Heart left ventricle (tissue), 16 donors: ENCODE data around the gene ACACA. TPM values are rescaled to one million over a fixed set of nuclear protein-coding genes. Genes with fewer than 3 reads are reported as not detected.
"Not testable (repeated sequence)": the region's sequence is repeated elsewhere in the genome, so short reads cannot be mapped to it uniquely, and the experiment has no call there.

Source experiments
- ATAC-seq, 4 donors: fragments of 200-7000 bp; cut with Tn5 transposase; one replicate each; pipeline ENCODE4 v1.9.1; 2020 to 2022; ENCODE audit warnings: moderate library complexity in 4 of 4, mild to moderate bottlenecking in 3 of 4, moderate number of reproducible peaks in 1 of 4
- DNase-seq, 5 donors: peaks; one replicate each; pipeline ENCODE4 v3.0.0-alpha.2; 2020
- H3K27ac ChIP-seq, 12 donors: fragments of 200-600 bp; sonication (generic) in 4 of 12; one replicate each; pipeline versions ENCODE4 v1.5.0 to v1.8.0; 2016 to 2022; ENCODE audit warnings: mild to moderate bottlenecking in 2 of 12
- H3K27me3 ChIP-seq, 9 donors: fragments of 200-600 bp; sonication (generic) in 2 of 9; one replicate each; pipeline versions ENCODE4 v1.5.1 to v1.8.0; 2016 to 2022; ENCODE audit warnings: mild to moderate bottlenecking in 3 of 9
- H3K36me3 ChIP-seq, 9 donors: fragments of 200-600 bp; sonication (generic) in 2 of 9; one replicate each; pipeline versions ENCODE4 v1.5.0 to v1.8.0; 2018 to 2022; ENCODE audit warnings: mild to moderate bottlenecking in 2 of 9
- H3K4me1 ChIP-seq, 12 donors: fragments of 200-600 bp; sonication (generic) in 4 of 12; one replicate each; pipeline versions ENCODE4 v1.5.0 to v1.8.0; 2016 to 2022; ENCODE audit warnings: mild to moderate bottlenecking in 3 of 12
- H3K4me3 ChIP-seq, 12 donors: fragments of 200-600 bp; sonication (generic) in 4 of 12; one replicate each; pipeline versions ENCODE4 v1.5.0 to v1.8.0; 2017 to 2022; ENCODE audit warnings: mild to moderate bottlenecking in 9 of 12, moderate library complexity in 4 of 12
- H3K9me3 ChIP-seq, 12 donors: fragments of 200-600 bp; sonication (generic) in 4 of 12; one replicate each; pipeline versions ENCODE4 v1.5.0 to v1.8.0; 2016 to 2022; ENCODE audit warnings: mild to moderate bottlenecking in 1 of 12
- CTCF ChIP-seq, 12 donors: fragments of 200-600 bp; sonication (generic) in 4 of 12; IDR thresholded peaks; one replicate each; pipeline versions ENCODE4 v1.5.0 to v1.8.0; 2018 to 2022; ENCODE audit warnings: antibody characterized with exemption in 12 of 12, mild to moderate bottlenecking in 5 of 12
- POLR2A ChIP-seq, 2 donors: fragments of 450-650 bp; IDR thresholded peaks; one replicate each; pipeline ENCODE4 v1.6.1; 2017; ENCODE audit warnings: antibody characterized with exemption in 2 of 2, mild to moderate bottlenecking in 2 of 2, moderate library complexity in 2 of 2
- WGBS, 4 donors: extraction: QIAGEN DNeasy Blood & Tissue Kit in 2 of 4; methylation state at CpG; one replicate each; pipeline versions ENCODE4 v1.1.5 to v1.1.7; 2013 to 2018; 5-methylcytosine and 5-hydroxymethylcytosine counted together
- intact Hi-C, 10 donors: fragments of 100-400 bp; cut with DNase I; formaldehyde crosslinking; loops; one replicate each; pipeline versions ENCODE4 v1.11.1 to v1.14.2; 2022
- polyA plus RNA-seq, 2 donors: library from polyadenylated mRNA; stranded (reverse); fragments of 200-250 nt; gene quantifications; one replicate each; pipeline ENCODE4 v1.2.3, GENCODE V29; 2013
- total RNA-seq, 9 donors: library from RNA; depleted of rRNA in 2 of 9; stranded (reverse); fragments of >200 nt in 2 of 9; fragmentation: NEBNext Ultra II Directional in 3 of 9; extraction: Animal tissue kit (Norgen Biotek cat#: 25700) in 3 of 9; gene quantifications; one replicate each; pipeline versions ENCODE4 v1.1.0 to v1.2.4, GENCODE V29; 2016 to 2023
- donor health status: ischemic (EF 13 %, LVEDD 7.1; RV severe dilation, severe dysfunction).
- donor health status: healthy with polysubstance abuse.
- donor health status: DM: no; HTN: yes; CAD: no.
- donor health status: DM: no; HTN: no; CAD: no.
- donor health status: ischemic (EF 25% LVEDD 6.9; RV normal size, moderate dysfunction).
- donor health status: ischemic (EF 25% LVEDD 5.7; RV mildly dilated, moderate dysfunction).
- donor health status: healthy.
- donor health status: DM: yes; HTN: yes; CAD: no.
- donor health status: ischemic (EF 35%, LVEDD 5.7; RV mildly dilated, moderate dysfunction).
- donor health status: nonischemic (EF 11% LVEDD 7.7; RV severe dilation, severe dysfunction).
- donor health status: DM: yes; HTN: yes; CAD: no.
- donor health status: PGD.
- donor health status: ischemic (EF 29% LVEDD 5.4; RV normal size, mild dysfunction).
- donor health status: nonischemic (EF 23%, LVEDD 6.1; RV moderate dilation, normal function).

The ACACA gene
- total and polyA plus RNA-seq, 11 donors: 6.2 to 33.0 (median 15.8) TPM

GRCh38 chr17:37079735-37080134 is 326.9 kb downstream of the ACACA start:
- no peaks in the 10 kb centered on the region for H3K27me3 ChIP-seq
- peaks cover 0 to 3% (median 0%) of the 10 kb centered on the region in 9 donors for H3K36me3 ChIP-seq
- 92 to 100% (median 94%) methylated on average over 1 of the region's 1 CpG for whole genome bisulfite sequencing, 4 donors
- intact Hi-C loops: loop anchor here in 2 of 10 donors (10.0 kb wide), 2 partner anchors 65 kb away; no protein-coding TSS in a partner anchor
- H3K9me3 ChIP-seq: peaks cover 0 to 16% (median 3%) of the 10 kb centered on the region in 12 donors
- H3K4me3 ChIP-seq: no peak overlapping the region
- no peaks in the 10 kb centered on the region for H3K4me1 ChIP-seq
- no peak overlapping the region for H3K27ac ChIP-seq
- DNase-seq: no peak
- TF ChIP-seq CTCF (IDR thresholded peaks at IDR 0.05) (no peak), POLR2A (IDR thresholded peaks at IDR 0.05) (no peak)
- ATAC-seq: no peak

- Histone ChIP-seq H3K4me1 (no peaks in the 10 kb centered on the region), H3K27ac (no peak overlapping the region), H3K36me3 (no peaks in the 10 kb centered on the region), H3K27me3 (no peaks in the 10 kb centered on the region), H3K4me3 (no peak overlapping the region), H3K9me3 (peaks cover 0 to 16% (median 3%) of the 10 kb centered on the region in 12 donors)
- ATAC-seq (no peak), DNase-seq (no peak)
- WGBS, 4 donors: 91 to 95% (median 93%) methylated on average over 2 of the region's 2 CpGs
- TF ChIP-seq CTCF (IDR thresholded peaks at IDR 0.05): no peak
- intact Hi-C loops: no loop called here
Observed at GRCh38 chr17:37079065-37079708, 327.4 kb downstream of the ACACA start.

GRCh38 chr17:37073464-37073863 is 333.2 kb downstream of the ACACA start:
- H3K4me3 ChIP-seq, H3K36me3 ChIP-seq, H3K27ac ChIP-seq, intact Hi-C loops, H3K9me3 ChIP-seq, DNase-seq, ATAC-seq, H3K4me1 ChIP-seq: not testable (repeated sequence)
- H3K27me3 ChIP-seq: peaks cover 0 to 17% (median 0%) of the 10 kb centered on the region in 9 donors
- WGBS, 4 donors: 69 to 83% (median 79%) methylated on average over 3 of the region's 3 CpGs

GRCh38 chr17:37069087-37069486 is 337.5 kb downstream of the ACACA start:
- WGBS, 4 donors: 87 to 91% (median 87%) methylated on average over 3 of the region's 3 CpGs
- Histone ChIP-seq H3K27ac (no peak overlapping the region), H3K27me3 (peaks cover 0 to 46% (median 11%) of the 10 kb centered on the region in 9 donors), H3K9me3 (peaks cover 0 to 8% (median 0%) of the 10 kb centered on the region in 12 donors), H3K4me1 (no peaks in the 10 kb centered on the region), H3K36me3 (no peaks in the 10 kb centered on the region), H3K4me3 (no peak overlapping the region)
- no peak for TF ChIP-seq POLR2A (IDR thresholded peaks at IDR 0.05)
- TF ChIP-seq CTCF (IDR thresholded peaks at IDR 0.05): no peak
- ATAC-seq (no peak), DNase-seq (no peak)
- intact Hi-C loops: loop anchor here in 1 of 10 donors (10.0 kb wide), 1 partner anchor 64 kb away; no protein-coding TSS in a partner anchor
